ENCODE results near the gene SUCLG2. TPM values are rescaled to one million over a fixed set of nuclear protein-coding genes. Genes with fewer than 3 reads are reported as not detected.

Gene SUCLG2
- total RNA-seq, 4 donors from 2014 or later = 38.7 to 42.9 (median 41.3) TPM

- TF ChIP-seq CTCF (IDR thresholded peaks at IDR 0.05) (no peak), POLR2A (IDR thresholded peaks at IDR 0.05) (no peak)
- no peak overlapping the region for H3K4me3 ChIP-seq (ENCODE audit: low read depth, poor library complexity, severe bottlenecking)
- intact Hi-C loops (cut with DNase I; ENCODE audit: low total_unique reads) = no loop called here
- DNase-seq (ENCODE audit: low spot score in 2 of 2) = no peak
- 95 to 97% methylated on average over 6 of the region's 6 CpGs for WGBS, 2 donors
These were observed 253.9 kb downstream of the SUCLG2 start for GRCh38 chr3:67400476-67400875.

- TF ChIP-seq POLR2A (IDR thresholded peaks at IDR 0.05) = no peak
- no peak for TF ChIP-seq CTCF (IDR thresholded peaks at IDR 0.05)
- whole genome bisulfite sequencing, 2 donors = 83 to 93% methylated on average over 2 of the region's 2 CpGs
- no peak for DNase-seq (ENCODE audit: low spot score in 2 of 2)
- no peak overlapping the region for H3K4me3 ChIP-seq (ENCODE audit: low read depth, poor library complexity, severe bottlenecking)
- intact Hi-C loops (cut with DNase I; ENCODE audit: low total_unique reads) = no loop called here
These were observed 265.2 kb downstream of the SUCLG2 start for GRCh38 chr3:67389176-67389575.

GRCh38 chr3:67388738-67389137 is 265.7 kb downstream of the SUCLG2 start:
- no peak overlapping the region for H3K4me3 ChIP-seq (ENCODE audit: low read depth, poor library complexity, severe bottlenecking)
- no peak for TF ChIP-seq CTCF (IDR thresholded peaks at IDR 0.05)
- TF ChIP-seq POLR2A (IDR thresholded peaks at IDR 0.05) = no peak
- intact Hi-C loops (cut with DNase I; ENCODE audit: low total_unique reads) = no loop called here
- whole genome bisulfite sequencing, 2 donors = 97 to 98% methylated on average over 3 of the region's 3 CpGs
- no peak for DNase-seq (ENCODE audit: low spot score in 2 of 2)

GRCh38 chr3:67386451-67386850 is 268.0 kb downstream of the SUCLG2 start:
- TF ChIP-seq CTCF (IDR thresholded peaks at IDR 0.05) (no peak), POLR2A (IDR thresholded peaks at IDR 0.05) (no peak)
- WGBS, 2 donors = 54 to 58% methylated on average over 5 of the region's 5 CpGs
- H3K4me3 ChIP-seq (ENCODE audit: low read depth, poor library complexity, severe bottlenecking) = no peak overlapping the region
- intact Hi-C loops (cut with DNase I; ENCODE audit: low total_unique reads) = no loop called here
- no peak for DNase-seq (ENCODE audit: low spot score in 2 of 2)

- H3K4me3 ChIP-seq (ENCODE audit: low read depth, poor library complexity, severe bottlenecking) = no peak overlapping the region
- no peak for DNase-seq (ENCODE audit: low spot score in 2 of 2)
- TF ChIP-seq CTCF (IDR thresholded peaks at IDR 0.05) (no peak), POLR2A (IDR thresholded peaks at IDR 0.05) (no peak)
- intact Hi-C loops (cut with DNase I; ENCODE audit: low total_unique reads) = no loop called here
- WGBS, 2 donors = 73 to 79% methylated on average over 10 of the region's 10 CpGs
These were observed 269.5 kb downstream of the SUCLG2 start for GRCh38 chr3:67384760-67385397.

- TF ChIP-seq CTCF (IDR thresholded peaks at IDR 0.05) = no peak
- no peak for TF ChIP-seq POLR2A (IDR thresholded peaks at IDR 0.05)
- 45 to 52% methylated on average over 5 of the region's 5 CpGs for WGBS, 2 donors
- intact Hi-C loops (cut with DNase I; ENCODE audit: low total_unique reads) = no loop called here
- DNase-seq (ENCODE audit: low spot score in 2 of 2) = no peak
- H3K4me3 ChIP-seq (ENCODE audit: low read depth, poor library complexity, severe bottlenecking) = no peak overlapping the region
These were observed 270.4 kb downstream of the SUCLG2 start for GRCh38 chr3:67384016-67384415.
